K562 (cell line): Measurements from ENCODE around the gene RSPRY1. TPM values are rescaled to one million over a fixed set of nuclear protein-coding genes. Genes with fewer than 3 reads are reported as not detected.
A peak's percentile ranks its signal among the peaks of the same experiment; 100 is the strongest.

Experiments used
- ATAC-seq: fragments of 200-7000 bp; cut with Tn5 transposase; 3 replicates; pipeline ENCODE4 v1.9.1; 2020; ENCODE audit warnings: moderate library complexity
- BruUV-seq: library from RNA; stranded (reverse); fragments of 400-500 nt; replicated peaks from 2 replicates; lab custom pipeline; 2021; lab: Mats Ljungman, UMichigan
- CTCF ChIA-PET: fragments of 300-600 bp; formaldehyde crosslinking; extraction: SDS; loops from one replicate; lab custom pipeline; 2021; ENCODE audit warnings: low intra/inter-chr PET ratio; lab: Yijun Ruan, JAX
- POLR2A ChIA-PET: fragments of 300-600, 350-650 bp; sonication (Branson Sonifier 250); formaldehyde crosslinking; extraction: SDS; loops from one replicate; lab custom pipeline; 2021; ENCODE audit warnings: antibody characterized with exemption, inconsistent platforms; lab: Yijun Ruan, JAX
- DNase-seq, 4 experiments: peaks; one replicate each; pipeline versions ENCODE4 v3.0.0 to v3.0.0-alpha.2; 2011 to 2018; ENCODE audit warnings: low spot score in 3 of 4, mixed read lengths in 3 of 4; ENCODE audit errors: extremely low read depth in 1 of 4
- FAIRE-seq: peaks from 2 replicates; lab custom pipeline; 2011; peaks lifted over from hg19 to GRCh38; lab: Jason Lieb, UNC
- H2AFZ ChIP-seq: 2 replicates; pipeline ENCODE4 v1.6.0; 2011; ENCODE audit warnings: low read depth, low read length, control low read depth, inconsistent platforms
- H3K27ac ChIP-seq: fragments of 200-600 bp; 3 replicates; pipeline ENCODE4 v1.8.0; 2011; ENCODE audit warnings: low read depth, mild to moderate bottlenecking, control low read depth, inconsistent platforms, low read length, moderate library complexity, mixed read lengths; ENCODE audit errors: extremely low read depth
- H3K27me3 ChIP-seq, 2 experiments: fragments of 300-600 bp in 1 of 2; 2 replicates in 1 of 2; 3 replicates in 1 of 2; pipeline versions ENCODE4 v1.6.0 to v1.8.0; 2011; ENCODE audit warnings: inconsistent platforms in 2 of 2, low read length in 2 of 2, mild to moderate bottlenecking in 1 of 2, mixed read lengths in 1 of 2, moderate library complexity in 1 of 2; ENCODE audit not compliant: control insufficient read depth in 2 of 2, insufficient read depth in 2 of 2
- H3K36me3 ChIP-seq: fragments of 300-600 bp; 3 replicates; pipeline ENCODE4 v1.8.0; 2011; ENCODE audit warnings: mild to moderate bottlenecking, low read length, inconsistent platforms; ENCODE audit not compliant: control insufficient read depth, insufficient read depth
- H3K4me1 ChIP-seq, 2 experiments: fragments of 200-600 bp in 1 of 2; replicated peaks in 1 of 2; 2 replicates in 1 of 2; 3 replicates in 1 of 2; pipeline versions ENCODE4 v1.5.1 to v1.8.0; 2011; ENCODE audit warnings: inconsistent platforms in 2 of 2, low read length in 2 of 2, mild to moderate bottlenecking in 1 of 2, mixed read lengths in 1 of 2, moderate library complexity in 1 of 2; ENCODE audit not compliant: control insufficient read depth in 2 of 2, insufficient read depth in 2 of 2
- H3K4me2 ChIP-seq: 2 replicates; pipeline ENCODE4 v1.6.1; 2011; ENCODE audit warnings: low read length, control low read depth, inconsistent platforms, mixed read lengths; ENCODE audit not compliant: insufficient read depth
- H3K4me3 ChIP-seq: fragments of 200-600 bp; sonication (generic), shearing (Covaris generic); 2 replicates; pipeline ENCODE4 v1.5.1; 2016; ENCODE audit warnings: control low read depth, inconsistent platforms
- H3K79me2 ChIP-seq: fragments of 200-600 bp; 3 replicates; pipeline ENCODE4 v1.8.0; 2011; ENCODE audit warnings: low read length, inconsistent platforms; ENCODE audit not compliant: control insufficient read depth, insufficient read depth
- H3K9ac ChIP-seq, 2 experiments: 2 replicates each; pipeline versions ENCODE4 v1.6.0 to v1.6.1; 2011; ENCODE audit warnings: low read depth in 2 of 2, low read length in 2 of 2, control low read depth in 1 of 2, inconsistent platforms in 1 of 2, mild to moderate bottlenecking in 1 of 2, mixed read lengths in 1 of 2; ENCODE audit not compliant: insufficient read depth in 1 of 2
- H3K9me1 ChIP-seq: one replicate; pipeline ENCODE4 v1.6.0; 2011; ENCODE audit warnings: inconsistent platforms, mild to moderate bottlenecking, low read length, moderate library complexity; ENCODE audit not compliant: control insufficient read depth, insufficient read depth
- H3K9me3 ChIP-seq: replicated peaks from 2 replicates; pipeline ENCODE4 v1.5.1; 2011; ENCODE audit warnings: low read depth, low read length, inconsistent platforms; ENCODE audit not compliant: control insufficient read depth, insufficient read depth
- H4K20me1 ChIP-seq: replicated peaks from 2 replicates; pipeline ENCODE4 v1.6.1; 2011; ENCODE audit warnings: low read length, inconsistent platforms, mixed read lengths; ENCODE audit not compliant: control insufficient read depth, insufficient read depth
- ARID2 ChIP-seq: fragments of 450-650 bp; IDR thresholded peaks from 2 replicates; pipeline ENCODE4 v1.6.1; 2017; ENCODE audit warnings: antibody characterized with exemption, mild to moderate bottlenecking
- BCOR ChIP-seq: fragments of 450-650 bp; IDR thresholded peaks from 2 replicates; pipeline ENCODE4 v1.6.1; 2016
- BRF1 ChIP-seq: IDR thresholded peaks from 3 replicates; pipeline ENCODE4 v1.6.1; 2011; ENCODE audit warnings: borderline replicate concordance, mild to moderate bottlenecking; ENCODE audit not compliant: insufficient read length; ENCODE audit errors: extremely low read depth
- BRF2 ChIP-seq: IDR thresholded peaks from 3 replicates; pipeline ENCODE4 v1.6.1; 2011; ENCODE audit warnings: borderline replicate concordance, mild to moderate bottlenecking; ENCODE audit not compliant: insufficient read length, insufficient read depth
- DMBX1 ChIP-seq: fragments of 250-450 bp; sonication (Bioruptor Pico); IDR thresholded peaks from 2 replicates; pipeline ENCODE4 v1.8.0; 2022; ENCODE audit warnings: inconsistent platforms, mild to moderate bottlenecking, moderate library complexity, borderline replicate concordance
- MTA3 ChIP-seq: fragments of 450-650 bp; formaldehyde crosslinking; IDR thresholded peaks from 2 replicates; pipeline ENCODE4 v1.6.1; 2017; ENCODE audit warnings: mild to moderate bottlenecking, borderline replicate concordance
- NONO ChIP-seq, 2 experiments: fragments of 200-400 bp in 1 of 2; fragments of 450-650 bp in 1 of 2; formaldehyde crosslinking in 1 of 2; IDR thresholded peaks; 2 replicates each; pipeline ENCODE4 v1.6.1; 2017; ENCODE audit warnings: low read depth in 2 of 2, mild to moderate bottlenecking in 2 of 2, moderate library complexity in 2 of 2, low read length in 1 of 2
- PBX2 ChIP-seq, 2 experiments: IDR thresholded peaks in 1 of 2; conservative IDR thresholded peaks in 1 of 2; 2 replicates each; pipeline ENCODE4 v1.6.1; 2016; ENCODE audit warnings: low read depth in 2 of 2, mild to moderate bottlenecking in 1 of 2, missing compliant biosample characterization in 1 of 2, missing genetic modification characterization in 1 of 2, moderate library complexity in 1 of 2
- POLR2H ChIP-seq: IDR thresholded peaks from 2 replicates; pipeline ENCODE4 v1.6.1; 2016; ENCODE audit warnings: missing genetic modification characterization, low read depth, mild to moderate bottlenecking, control low read depth, missing compliant biosample characterization, moderate library complexity
- U2AF1 ChIP-seq: fragments of 200-400 bp; formaldehyde crosslinking; optimal IDR thresholded peaks from 2 replicates; pipeline ENCODE3; 2017; ENCODE audit warnings: mild to moderate bottlenecking, low read depth, low read length, moderate library complexity
- ZNF239 ChIP-seq: fragments of 250-450 bp; sonication (Bioruptor Pico); IDR thresholded peaks from 2 replicates; pipeline ENCODE4 v1.4.0; 2020; ENCODE audit warnings: mild to moderate bottlenecking
- ZNF583 ChIP-seq: fragments of 250-450 bp; sonication (Bioruptor Pico); IDR thresholded peaks from 2 replicates; pipeline ENCODE4 v1.4.0; 2020
- ZNF764 ChIP-seq: fragments of 250-450 bp; sonication (Bioruptor Pico); IDR thresholded peaks from 2 replicates; pipeline ENCODE4 v1.4.0; 2020; ENCODE audit warnings: low read depth, mild to moderate bottlenecking, moderate library complexity
- WGBS: fragments of 100-300 bp; shearing (Covaris generic); methylation state at CpG from one replicate; pipeline ENCODE4 v1.1.6; 2016; ENCODE audit warnings: low coverage, mixed read lengths; ENCODE audit not compliant: insufficient coverage; ENCODE audit errors: missing lambda C conversion rate; 5-methylcytosine and 5-hydroxymethylcytosine counted together
- in situ Hi-C: fragments of 300-500 bp; cut with MboI; formaldehyde crosslinking; loops from 4 replicates; pipeline ENCODE4 v1.15.0; 2018; ENCODE audit warnings: inconsistent platforms, mixed read lengths
- intact Hi-C: fragments of 100-400 bp; cut with micrococcal nuclease; formaldehyde crosslinking; loops from 2 replicates; pipeline ENCODE4 v1.14.2; 2022
- polyA plus RNA-seq, 8 experiments: library from polyadenylated mRNA; depleted of rRNA in 4 of 8; stranded (reverse) in 5 of 8; unstranded in 3 of 8; fragments of >200 nt; fragmentation: Nextera tagmentation in 2 of 8; fragmentation: Illumina TruSeq in 1 of 8; extraction: Ambion mirVana in 2 of 8; extraction: Trizol in 1 of 8; gene quantifications; 2 replicates each; pipeline versions ENCODE4 v1.2.1 to v1.2.3, GENCODE V29; 2011 to 2014; ENCODE audit warnings: inconsistent platforms in 1 of 8, missing spikeins in 1 of 8
- total RNA-seq, 7 experiments: library from RNA; depleted of rRNA in 6 of 7; stranded (reverse); fragments of >200 nt in 6 of 7; fragmentation: Illumina TruSeq in 2 of 7; extraction: Trizol in 2 of 7; gene quantifications; 2 replicates each; pipeline versions ENCODE4 v1.2.1 to v1.2.3, GENCODE V29; 2011 to 2021; ENCODE audit warnings: low replicate concordance in 1 of 7

RSPRY1 gene
- total and polyA plus RNA-seq, 9 of the 15 experiments (the other 6 are each of a cell fraction or from before 2014, with no cell fraction given): 10.2 to 27.8 (median 20.8) TPM

- no peak for TF ChIP-seq POLR2H (tag)
- TF ChIP-seq ZNF764 (CRISPR knock-in tag): no peak
- TF ChIP-seq ARID2: no peak
- TF ChIP-seq ZNF239 (CRISPR knock-in tag): no peak
- no peak for TF ChIP-seq BRF1
- no peak for TF ChIP-seq BRF2
- no peak for TF ChIP-seq NONO (IDR thresholded peaks at IDR 0.05; ENCODE audit: low read depth in 2 of 2, low read length in 1 of 2)
- TF ChIP-seq, all 486 proteins: peak for 0
Observed at GRCh38 chr16:57278494-57278893, 92.4 kb downstream of the RSPRY1 start (continued).

GRCh38 chr16:57279780-57280638 is 93.9 kb downstream of the RSPRY1 start:
- ChIA-PET CTCF (no interaction called here), POLR2A (interaction anchor here (0.7 to 1.6 kb wide), 3 partner anchors 11 to 262 kb away, joined by 3 to 8 read pairs (median 3); partner anchors contain the start of gene ARL2BP)
- Histone ChIP-seq H3K9me1 (no peaks in the 10 kb centered on the region), H3K27me3 (peaks cover 4 to 19% of the 10 kb centered on the region in 2 experiments; a peak in 4 of 5 replicates), H3K4me3 (no peak overlapping the region), H3K9ac (peak overlapping the region in 1 of 2 experiments; percentile 45; a peak in 1 of 4 replicates), H3K9me3 (no peaks in the 10 kb centered on the region), H3K36me3 (no peaks in the 10 kb centered on the region), H3K4me2 (no peak overlapping the region), H3K79me2 (no peaks in the 10 kb centered on the region), H3K27ac (no peak overlapping the region), H2AFZ (no peak overlapping the region), H3K4me1 (peaks cover 11 to 21% of the 10 kb centered on the region in 2 experiments; a peak in 4 of 5 replicates), H4K20me1 (0 out of 2 replicates have a peak, but pooled peaks cover 3% of the 10 kb centered on the region)
- BruUV-seq: no TSS peak
- intact Hi-C loops: no loop called here
- in situ Hi-C loops: no loop called here
- ATAC-seq (no peak), DNase-seq (no peak), FAIRE-seq (no peak)
- WGBS: 20% methylated on average over 7 of the region's 7 CpGs
- no peak for TF ChIP-seq BRF2
- no peak for TF ChIP-seq PBX2 (CRISPR knock-in tag; IDR thresholded peaks at IDR 0.05; ENCODE audit: low read depth)
- TF ChIP-seq PBX2 (tag; conservative IDR thresholded peaks at IDR 0.05; ENCODE audit: low read depth): no peak
- no peak for TF ChIP-seq U2AF1
- no peak for TF ChIP-seq MTA3
- TF ChIP-seq BCOR: peak; percentile 56; the same call in 1 of the 2 replicates
- TF ChIP-seq DMBX1 (CRISPR knock-in tag): no peak
- no peak for TF ChIP-seq ZNF583 (CRISPR knock-in tag)
